Tibial artery (tissue), 4 donors: ENCODE measurements around the gene SSC5D.

Source experiments
- DNase-seq, 2 donors: peaks; one replicate each; pipeline ENCODE4 v3.0.0-alpha.2; 2019
- H3K27ac ChIP-seq, 2 donors: fragments of 200-600 bp; sonication (generic) in 1 of 2; 1 replicate in 1 of 2; 2 replicates in 1 of 2; pipeline ENCODE4 v1.5.1; 2018 to 2019; ENCODE audit warnings: mild to moderate bottlenecking in 1 of 2
- H3K27me3 ChIP-seq, 2 donors: fragments of 200-600 bp; sonication (generic) in 1 of 2; one replicate each; pipeline versions ENCODE4 v1.5.1 to v1.6.0; 2016 to 2019
- H3K36me3 ChIP-seq, 3 donors: fragments of 200-600 bp; sonication (generic) in 2 of 3; one replicate each; pipeline ENCODE4 v1.5.1; 2016 to 2019; ENCODE audit warnings: mild to moderate bottlenecking in 2 of 3
- H3K4me1 ChIP-seq, 4 donors: fragments of 200-600 bp; sonication (generic) in 2 of 4; 1 replicate in 3 of 4; 2 replicates in 1 of 4; pipeline ENCODE4 v1.5.1; 2016 to 2019
- H3K4me3 ChIP-seq, 2 donors: fragments of 200-600 bp; sonication (generic) in 1 of 2; 1 replicate in 1 of 2; 2 replicates in 1 of 2; pipeline ENCODE4 v1.5.1; 2018 to 2019; ENCODE audit warnings: mild to moderate bottlenecking in 2 of 2
- H3K9me3 ChIP-seq, 3 donors: fragments of 200-600 bp; sonication (generic) in 1 of 3; one replicate each; pipeline ENCODE4 v1.5.1; 2016 to 2019
- CTCF ChIP-seq, 2 experiments: fragments of 200-600 bp in 1 of 2; fragments of 450-650 bp in 1 of 2; IDR thresholded peaks; one replicate each; pipeline ENCODE4 v1.5.1; 2017 to 2019; ENCODE audit warnings: antibody characterized with exemption in 2 of 2, mild to moderate bottlenecking in 1 of 2, moderate library complexity in 1 of 2
- intact Hi-C: fragments of 100-400 bp; cut with DNase I; formaldehyde crosslinking; loops from one replicate; pipeline ENCODE4 v1.15.0; 2023; ENCODE audit warnings: low total_unique reads

The SSC5D gene

DNA sequence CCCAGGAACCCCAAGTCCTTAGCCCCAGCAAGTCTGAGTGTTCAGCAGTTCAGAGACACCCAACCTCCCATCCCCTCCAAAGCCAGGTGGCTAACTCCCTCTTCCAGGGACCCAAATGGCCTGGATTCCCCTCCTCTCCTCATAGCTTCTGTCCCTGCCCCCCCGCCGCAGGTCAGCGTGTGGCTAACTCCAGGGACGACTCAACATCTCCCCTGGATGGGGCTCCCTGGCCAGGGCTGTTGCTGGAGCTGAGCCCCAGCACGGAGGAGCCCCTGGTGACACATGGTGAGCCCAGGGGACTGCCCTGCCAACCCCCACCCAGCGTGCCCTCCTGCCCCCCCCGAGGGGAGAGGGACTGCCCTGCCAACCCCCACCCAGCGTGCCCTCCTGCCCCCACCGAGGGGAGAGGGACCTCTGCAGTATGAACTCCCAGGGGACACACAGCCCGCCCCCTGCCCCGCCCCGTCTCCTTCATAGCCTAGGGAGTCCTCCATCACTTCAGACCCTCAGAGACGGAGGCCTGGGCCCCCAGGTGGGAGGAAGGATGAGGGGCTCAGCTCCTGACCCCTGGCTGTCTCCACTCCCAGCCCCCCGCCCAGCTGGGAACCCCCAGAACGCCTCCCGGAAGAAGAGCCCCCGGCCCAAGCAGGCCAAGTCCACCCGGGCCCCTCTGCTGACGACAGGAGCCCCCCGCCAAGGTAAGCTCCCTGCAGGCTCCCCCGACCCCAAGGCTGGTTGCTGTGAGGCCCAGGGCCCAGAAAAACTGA, 1.7 kb downstream of the SSC5D start:
- TF ChIP-seq CTCF (IDR thresholded peaks at IDR 0.05) = no peak
- intact Hi-C loops = no loop called here
- no peak for DNase-seq

GRCh38 chr19:55490478-55491432, 2.5 kb downstream of the SSC5D start:
- H3K9me3 ChIP-seq = no peaks in the 10 kb centered on the region
- peak overlapping the region; percentile 18 to 22 for H3K27ac ChIP-seq
- no peak overlapping the region for H3K4me3 ChIP-seq
- peaks cover 0 to 51% (median 25%) of the 10 kb centered on the region in 4 donors for H3K4me1 ChIP-seq
- H3K36me3 ChIP-seq = no peaks in the 10 kb centered on the region
- intact Hi-C loops = no loop called here
- H3K27me3 ChIP-seq = peaks cover 0 to 75% of the 10 kb centered on the region in 2 donors
- DNase-seq = no peak
- TF ChIP-seq CTCF (IDR thresholded peaks at IDR 0.05) = no peak

More for the DNA sequence above, 1.7 kb downstream of the SSC5D start:
- Histone ChIP-seq H3K36me3 (no peaks in the 10 kb centered on the region), H3K27ac (peak overlapping the region in 1 of 2 donors; percentile 86), H3K9me3 (no peaks in the 10 kb centered on the region), H3K27me3 (peaks cover 0 to 83% of the 10 kb centered on the region in 2 donors), H3K4me1 (peaks cover 0 to 59% (median 32%) of the 10 kb centered on the region in 4 donors), H3K4me3 (peak overlapping the region in 1 of 2 donors; percentile 38)

GRCh38 chr19:55491546-55492360, 3.5 kb downstream of the SSC5D start:
- no peak for TF ChIP-seq CTCF (IDR thresholded peaks at IDR 0.05)
- Histone ChIP-seq H3K9me3 (no peaks in the 10 kb centered on the region), H3K27me3 (peaks cover 0 to 65% of the 10 kb centered on the region in 2 donors), H3K4me1 (peaks cover 0 to 41% (median 18%) of the 10 kb centered on the region in 4 donors), H3K4me3 (no peak overlapping the region), H3K36me3 (no peaks in the 10 kb centered on the region), H3K27ac (peak overlapping the region; percentile 18 to 22)
- intact Hi-C loops = no loop called here
- DNase-seq = no peak

- H3K9me3 ChIP-seq = no peaks in the 10 kb centered on the region
- no peak for TF ChIP-seq CTCF (IDR thresholded peaks at IDR 0.05)
- no peak overlapping the region for H3K27ac ChIP-seq
- no peaks in the 10 kb centered on the region for H3K36me3 ChIP-seq
- no peak for DNase-seq
- H3K4me1 ChIP-seq = peaks cover 0 to 34% (median 13%) of the 10 kb centered on the region in 4 donors
- H3K4me3 ChIP-seq = no peak overlapping the region
- intact Hi-C loops = no loop called here
- peaks cover 0 to 65% of the 10 kb centered on the region in 2 donors for H3K27me3 ChIP-seq
These were observed 4.2 kb downstream of the SSC5D start for GRCh38 chr19:55492362-55492944.
